Measurements from ENCODE around the gene CEACAM19.
"Not testable (repeated sequence)": the region's sequence is repeated elsewhere in the genome, so short reads cannot be mapped to it uniquely, and the experiment has no call there.

CEACAM19 gene

DNA sequence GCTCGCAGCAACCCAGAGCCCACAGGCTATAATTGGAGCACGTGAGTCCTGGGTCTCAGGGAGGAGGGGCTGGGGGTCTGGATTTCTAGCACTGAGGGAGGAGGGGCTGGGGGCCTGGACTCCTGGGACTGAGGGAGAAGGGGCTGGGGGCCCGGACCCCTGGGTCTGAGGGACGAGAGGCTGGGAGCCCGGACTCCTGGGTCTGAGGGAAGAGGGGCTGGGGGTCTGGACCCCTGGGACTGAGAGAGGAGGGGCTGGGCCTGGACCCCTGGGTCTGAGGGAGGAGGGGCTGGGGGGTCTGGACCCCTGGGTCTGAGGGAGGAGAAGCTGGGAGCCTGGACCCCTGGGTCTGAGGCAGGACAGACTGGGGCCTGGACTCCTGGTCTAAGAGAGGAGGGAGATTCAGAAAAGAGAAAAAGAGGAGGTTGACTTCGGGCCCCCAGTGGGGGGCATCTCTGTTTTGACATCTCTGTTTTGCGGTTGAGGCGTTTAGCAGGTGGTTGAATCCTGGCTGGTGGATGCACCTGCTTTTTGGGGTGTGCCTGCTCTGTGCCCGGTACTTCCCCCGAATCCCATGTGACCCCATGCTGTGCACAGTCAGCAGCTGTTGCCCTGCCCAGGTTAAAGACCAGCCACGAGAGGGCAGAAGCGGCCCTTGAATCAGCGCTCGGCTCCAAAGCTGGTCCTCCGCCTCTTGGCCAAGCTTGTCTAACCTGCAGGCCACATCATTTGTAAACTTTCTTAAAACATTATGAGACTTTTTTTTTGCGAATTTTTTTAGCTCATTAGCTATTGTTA lies 17.1 kb upstream of the CEACAM19 start:
- peaks cover 100% of the 10 kb centered on the region for H3K36me3 Mint-ChIP-seq (ENCODE audit: low read depth)
- no peak overlapping the region for H3K4me3 Mint-ChIP-seq
- no peaks in the 10 kb centered on the region for H3K27me3 Mint-ChIP-seq
- peak overlapping the region; percentile 48 for H3K27ac Mint-ChIP-seq
- intact Hi-C loops (cut with micrococcal nuclease), result no loop called here
- peaks cover 28% of the 10 kb centered on the region for H3K4me1 Mint-ChIP-seq (ENCODE audit: low read depth)
- H3K9me3 Mint-ChIP-seq, result no peaks in the 10 kb centered on the region

DNA sequence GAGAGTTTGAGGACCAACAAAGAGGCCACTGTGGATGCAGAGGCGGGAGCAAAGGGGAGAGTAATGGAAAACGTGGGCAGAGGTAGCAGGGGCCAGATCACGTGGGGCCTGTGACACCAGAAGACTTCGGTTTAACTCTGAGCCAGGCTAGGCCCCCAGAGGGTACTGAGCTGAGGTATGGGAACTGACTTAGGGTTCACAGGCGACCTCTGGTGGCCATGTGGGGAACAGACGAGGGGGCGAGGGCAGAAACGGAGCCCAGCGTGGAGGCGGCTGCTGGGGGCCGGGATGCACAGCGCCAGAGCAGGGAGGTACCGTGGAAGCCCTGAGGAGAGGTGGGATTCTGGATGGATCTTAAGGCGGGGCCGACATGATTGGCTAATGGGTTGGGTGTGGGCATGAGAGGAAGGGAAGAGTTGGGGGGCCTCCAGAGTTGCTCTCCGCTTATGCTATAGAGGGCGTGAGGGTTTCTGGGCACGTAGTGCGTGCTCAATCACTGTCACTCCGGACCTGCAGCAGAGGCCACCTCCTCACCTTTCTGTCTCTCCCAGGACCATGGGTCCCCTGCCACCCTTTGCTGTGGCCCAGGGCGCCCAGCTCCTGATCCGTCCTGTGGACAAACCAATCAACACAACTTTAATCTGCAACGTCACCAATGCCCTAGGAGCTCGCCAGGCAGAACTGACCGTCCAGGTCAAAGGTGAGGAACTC lies 13.9 kb upstream of the CEACAM19 start:
- no peaks in the 10 kb centered on the region for H3K27me3 Mint-ChIP-seq
- no peaks in the 10 kb centered on the region for H3K9me3 Mint-ChIP-seq
- peaks cover 98% of the 10 kb centered on the region for H3K36me3 Mint-ChIP-seq (ENCODE audit: low read depth)
- intact Hi-C loops (cut with micrococcal nuclease), result loop anchor here (1.0 to 5.0 kb wide), 3 partner anchors 45 to 113 kb away; partner anchors contain the start of gene IGSF23
- H3K27ac Mint-ChIP-seq, result no peak overlapping the region
- H3K4me1 Mint-ChIP-seq (ENCODE audit: low read depth), result peaks cover 28% of the 10 kb centered on the region
- H3K4me3 Mint-ChIP-seq, result no peak overlapping the region

DNA sequence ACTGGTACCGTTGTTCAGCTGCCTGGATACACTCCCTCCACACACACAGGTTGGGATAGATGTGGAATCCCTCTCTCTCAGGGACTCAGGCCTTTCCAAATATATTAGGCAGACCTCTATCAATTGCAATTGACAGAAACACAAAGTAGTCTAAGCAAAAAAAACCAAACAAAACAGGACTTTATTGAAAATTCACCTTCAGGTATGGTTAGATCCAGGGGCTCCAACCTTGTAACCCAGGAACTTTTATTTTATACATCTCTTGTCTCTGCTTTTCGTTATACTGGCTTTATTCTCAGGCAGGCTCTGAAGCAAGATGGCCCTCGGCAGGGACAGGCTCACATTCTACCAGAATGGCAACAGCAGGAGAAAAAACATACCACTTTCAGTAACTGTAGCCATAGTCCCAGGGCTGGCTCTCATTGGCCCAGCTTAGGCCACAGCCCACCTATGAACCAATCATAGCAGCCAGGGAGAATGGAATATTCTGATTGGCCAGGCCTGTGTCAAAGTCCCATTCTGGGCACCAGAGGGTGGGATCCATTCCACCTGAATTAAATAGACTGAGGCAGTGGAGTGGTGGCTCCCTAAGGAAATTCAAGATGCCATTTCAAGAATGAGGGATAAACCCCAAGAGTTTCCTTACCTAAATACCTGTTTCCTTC lies 13.1 kb upstream of the CEACAM19 start:
- Mint-ChIP-seq H3K4me3 (no peak overlapping the region), H3K9me3 (no peaks in the 10 kb centered on the region), H3K27me3 (no peaks in the 10 kb centered on the region), H3K4me1 (ENCODE audit: low read depth) (peaks cover 26% of the 10 kb centered on the region), H3K36me3 (ENCODE audit: low read depth) (peaks cover 98% of the 10 kb centered on the region), H3K27ac (no peak overlapping the region)
- intact Hi-C loops (cut with micrococcal nuclease), result loop anchor here (5.0 kb wide), 1 partner anchor 46 kb away; the partner anchor contains the start of gene IGSF23

DNA sequence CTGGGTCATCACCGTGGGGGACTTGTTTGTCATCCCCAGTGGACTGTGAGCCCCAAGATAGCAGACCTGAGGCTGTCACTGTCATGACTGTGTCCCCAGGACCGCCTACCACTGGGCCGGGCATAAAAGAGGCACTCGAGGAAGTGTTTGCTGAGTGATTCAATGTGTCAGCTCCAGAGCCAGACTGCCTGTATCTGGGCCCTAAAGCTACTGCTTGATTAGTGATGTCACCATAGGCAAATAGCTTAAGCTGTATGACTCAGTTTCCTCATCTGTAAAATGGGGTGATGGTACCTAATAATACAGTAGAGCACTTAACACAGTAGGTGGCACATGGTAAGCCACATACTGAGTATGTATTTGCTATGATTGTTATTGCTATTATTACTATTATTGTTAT lies 11.2 kb upstream of the CEACAM19 start:
- Mint-ChIP-seq H3K27me3 (no peaks in the 10 kb centered on the region), H3K4me3 (no peak overlapping the region), H3K36me3 (ENCODE audit: low read depth) (peaks cover 85% of the 10 kb centered on the region), H3K4me1 (ENCODE audit: low read depth) (peaks cover 10% of the 10 kb centered on the region), H3K27ac (no peak overlapping the region), H3K9me3 (no peaks in the 10 kb centered on the region)
- intact Hi-C loops (cut with micrococcal nuclease), result no loop called here

DNA sequence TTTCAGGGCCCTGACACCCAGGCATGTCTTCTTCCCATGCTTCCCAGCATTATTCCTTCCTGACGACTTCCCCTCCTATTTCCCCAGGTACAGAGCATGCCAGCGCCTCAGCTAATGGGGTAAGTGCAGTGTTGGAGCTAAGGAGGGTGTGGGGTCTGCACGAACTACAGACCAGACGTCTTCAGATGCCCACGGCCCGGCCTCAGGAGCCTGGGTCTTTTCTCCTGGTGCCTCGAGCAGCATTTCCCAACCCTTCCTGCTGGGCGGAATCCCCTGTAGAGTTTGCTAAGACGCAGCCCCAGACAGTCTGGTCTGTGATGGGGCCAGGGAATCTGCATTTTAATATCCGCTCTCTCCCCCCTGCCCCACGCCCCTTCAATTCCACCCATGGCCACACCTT lies 10.1 kb upstream of the CEACAM19 start:
- intact Hi-C loops (cut with micrococcal nuclease), result no loop called here
- Mint-ChIP-seq H3K36me3 (ENCODE audit: low read depth) (peaks cover 74% of the 10 kb centered on the region), H3K4me1 (ENCODE audit: low read depth) (peaks cover 10% of the 10 kb centered on the region), H3K4me3 (no peak overlapping the region), H3K27ac (no peak overlapping the region), H3K9me3 (no peaks in the 10 kb centered on the region), H3K27me3 (no peaks in the 10 kb centered on the region)

DNA sequence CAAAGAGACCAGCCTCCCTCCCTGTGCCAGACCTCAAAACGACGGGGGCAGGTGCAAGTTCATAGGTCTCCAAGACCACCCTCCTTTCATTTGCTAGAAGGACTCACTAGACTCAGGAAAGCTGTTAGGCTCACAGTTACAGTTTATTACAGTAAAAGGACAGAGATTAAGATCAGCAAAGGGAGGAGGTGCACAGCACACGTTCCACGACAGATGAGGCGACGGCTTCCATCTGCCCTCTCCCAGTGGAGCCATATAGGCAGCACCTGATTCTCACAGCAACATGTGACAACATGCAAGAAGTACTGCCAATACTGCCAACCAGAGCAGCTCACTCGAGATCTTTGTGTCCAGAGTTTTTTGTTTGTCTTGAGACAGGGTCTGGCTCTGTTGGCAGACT lies 9.4 kb upstream of the CEACAM19 start:
- peaks cover 67% of the 10 kb centered on the region for H3K36me3 Mint-ChIP-seq (ENCODE audit: low read depth)
- H3K4me3 Mint-ChIP-seq, result no peak overlapping the region
- H3K9me3 Mint-ChIP-seq, result no peaks in the 10 kb centered on the region
- H3K27me3 Mint-ChIP-seq, result no peaks in the 10 kb centered on the region
- no peak overlapping the region for H3K27ac Mint-ChIP-seq
- H3K4me1 Mint-ChIP-seq (ENCODE audit: low read depth), result peaks cover 8% of the 10 kb centered on the region
- intact Hi-C loops (cut with micrococcal nuclease), result no loop called here

DNA sequence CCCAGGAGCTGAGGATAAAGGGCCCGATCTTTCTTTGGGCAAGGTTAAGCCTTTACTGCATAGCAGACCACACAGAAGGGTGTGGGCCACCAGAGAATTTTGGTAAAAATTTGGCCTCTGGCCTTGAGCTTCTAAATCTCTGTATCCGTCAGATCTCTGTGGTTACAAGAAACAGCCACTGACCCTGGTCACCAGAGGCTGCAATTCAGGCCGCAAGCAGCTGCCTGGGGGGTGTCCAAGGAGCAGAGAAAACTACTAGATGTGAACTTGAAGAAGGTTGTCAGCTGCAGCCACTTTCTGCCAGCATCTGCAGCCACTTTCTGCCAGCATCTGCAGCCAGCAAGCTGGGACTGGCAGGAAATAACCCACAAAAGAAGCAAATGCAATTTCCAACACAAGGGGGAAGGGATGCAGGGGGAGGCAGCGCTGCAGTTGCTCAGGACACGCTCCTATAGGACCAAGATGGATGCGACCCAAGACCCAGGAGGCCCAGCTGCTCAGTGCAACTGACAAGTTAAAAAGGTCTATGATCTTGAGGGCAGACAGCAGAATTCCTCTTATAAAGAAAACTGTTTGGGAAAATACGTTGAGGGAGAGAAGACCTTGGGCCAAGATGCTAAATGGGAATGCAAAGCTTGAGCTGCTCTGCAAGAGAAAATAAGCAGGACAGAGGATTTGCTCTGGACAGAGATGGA lies 8.4 kb upstream of the CEACAM19 start:
- H3K9me3 Mint-ChIP-seq, result no peaks in the 10 kb centered on the region
- H3K27ac Mint-ChIP-seq, result no peak overlapping the region
- no peak overlapping the region for H3K4me3 Mint-ChIP-seq
- H3K27me3 Mint-ChIP-seq, result no peaks in the 10 kb centered on the region
- H3K4me1 Mint-ChIP-seq (ENCODE audit: low read depth), result no peaks in the 10 kb centered on the region
- intact Hi-C loops (cut with micrococcal nuclease), result no loop called here
- H3K36me3 Mint-ChIP-seq (ENCODE audit: low read depth), result peaks cover 58% of the 10 kb centered on the region

DNA sequence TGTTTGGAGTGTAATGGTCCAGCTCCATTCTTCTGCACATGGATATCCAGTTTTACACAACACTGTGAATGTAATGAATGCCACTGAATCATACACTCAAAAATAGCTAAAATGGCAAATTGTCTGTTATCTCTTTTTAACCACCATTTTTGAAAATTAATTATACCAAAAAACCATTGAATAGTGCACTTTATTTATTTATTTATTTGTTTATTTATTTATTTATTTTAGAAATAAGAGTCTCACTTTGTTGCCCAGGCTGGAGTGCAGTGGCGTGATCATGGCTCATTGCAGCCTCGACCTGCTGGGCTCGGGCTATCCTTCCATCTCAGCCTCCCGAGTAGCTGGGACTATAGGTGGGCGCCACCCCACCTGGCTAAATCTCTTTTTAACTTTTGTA lies 7.3 kb upstream of the CEACAM19 start:
- intact Hi-C loops (cut with micrococcal nuclease), result no loop called here
- H3K4me3 Mint-ChIP-seq, result no peak overlapping the region
- H3K9me3 Mint-ChIP-seq, result no peaks in the 10 kb centered on the region
- no peak overlapping the region for H3K27ac Mint-ChIP-seq
- H3K27me3 Mint-ChIP-seq, result no peaks in the 10 kb centered on the region
- peaks cover 46% of the 10 kb centered on the region for H3K36me3 Mint-ChIP-seq (ENCODE audit: low read depth)
- H3K4me1 Mint-ChIP-seq (ENCODE audit: low read depth), result no peaks in the 10 kb centered on the region

DNA sequence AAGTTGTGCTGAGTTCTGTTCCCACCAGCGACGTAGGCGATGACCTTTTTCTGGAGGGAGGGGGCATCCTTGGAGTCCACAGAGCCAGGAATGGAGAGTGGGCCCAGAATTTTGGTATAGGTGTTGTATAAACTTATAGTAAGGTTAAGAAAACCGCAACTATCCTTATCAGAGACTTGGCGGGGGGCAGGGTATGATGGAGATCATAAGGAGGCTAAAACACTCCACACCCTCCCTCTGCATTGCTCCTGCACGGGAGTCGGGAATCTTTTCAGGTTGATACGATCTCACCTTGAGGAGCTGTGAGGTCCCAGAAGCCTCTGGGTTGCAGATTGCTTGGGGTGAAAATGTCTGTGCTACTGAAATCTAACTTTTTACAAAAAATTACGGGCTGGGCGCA lies 6.3 kb upstream of the CEACAM19 start:
- H3K9me3 Mint-ChIP-seq, result no peaks in the 10 kb centered on the region
- H3K36me3 Mint-ChIP-seq (ENCODE audit: low read depth), result peaks cover 37% of the 10 kb centered on the region
- no peaks in the 10 kb centered on the region for H3K27me3 Mint-ChIP-seq
- H3K4me1 Mint-ChIP-seq (ENCODE audit: low read depth), result no peaks in the 10 kb centered on the region
- intact Hi-C loops (cut with micrococcal nuclease), result no loop called here
- no peak overlapping the region for H3K27ac Mint-ChIP-seq
- H3K4me3 Mint-ChIP-seq, result no peak overlapping the region

DNA sequence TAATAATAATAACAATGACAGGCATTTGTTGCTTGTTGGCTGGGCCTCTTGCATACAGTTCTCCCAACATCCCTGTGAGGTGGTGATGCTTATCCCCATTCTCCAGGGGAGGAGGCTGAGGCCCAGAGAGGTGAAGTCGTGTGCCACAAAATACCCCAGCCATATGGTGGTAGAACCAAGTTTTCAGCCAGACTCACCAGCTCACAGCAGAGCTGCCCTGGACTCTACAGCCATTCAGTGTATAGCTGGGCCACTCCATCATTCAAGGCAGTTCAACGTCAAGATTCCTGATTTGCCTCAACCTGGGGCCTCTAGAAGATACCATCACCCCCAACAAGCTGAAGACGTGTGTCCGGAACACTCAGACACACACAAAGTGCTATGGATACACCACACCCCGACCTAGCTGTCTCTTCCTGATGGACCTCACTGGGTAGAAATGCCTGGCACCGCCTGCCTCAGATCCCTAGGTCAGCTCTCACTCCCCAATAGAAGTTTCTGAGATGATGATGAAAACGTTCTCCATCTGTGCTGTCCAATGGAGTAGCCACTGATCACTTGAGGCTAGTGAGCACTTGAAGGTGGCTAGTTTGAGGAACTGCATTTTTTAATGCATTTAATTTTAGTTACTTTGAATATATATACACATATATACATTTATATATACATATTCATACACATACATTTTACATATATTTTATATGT lies 4.3 kb upstream of the CEACAM19 start:
- Mint-ChIP-seq H3K4me3 (no peak overlapping the region), H3K27ac (no peak overlapping the region), H3K27me3 (peaks cover 2% of the 10 kb centered on the region), H3K9me3 (no peaks in the 10 kb centered on the region), H3K4me1 (ENCODE audit: low read depth) (no peaks in the 10 kb centered on the region), H3K36me3 (ENCODE audit: low read depth) (peaks cover 19% of the 10 kb centered on the region)
- intact Hi-C loops (cut with micrococcal nuclease), result no loop called here

DNA sequence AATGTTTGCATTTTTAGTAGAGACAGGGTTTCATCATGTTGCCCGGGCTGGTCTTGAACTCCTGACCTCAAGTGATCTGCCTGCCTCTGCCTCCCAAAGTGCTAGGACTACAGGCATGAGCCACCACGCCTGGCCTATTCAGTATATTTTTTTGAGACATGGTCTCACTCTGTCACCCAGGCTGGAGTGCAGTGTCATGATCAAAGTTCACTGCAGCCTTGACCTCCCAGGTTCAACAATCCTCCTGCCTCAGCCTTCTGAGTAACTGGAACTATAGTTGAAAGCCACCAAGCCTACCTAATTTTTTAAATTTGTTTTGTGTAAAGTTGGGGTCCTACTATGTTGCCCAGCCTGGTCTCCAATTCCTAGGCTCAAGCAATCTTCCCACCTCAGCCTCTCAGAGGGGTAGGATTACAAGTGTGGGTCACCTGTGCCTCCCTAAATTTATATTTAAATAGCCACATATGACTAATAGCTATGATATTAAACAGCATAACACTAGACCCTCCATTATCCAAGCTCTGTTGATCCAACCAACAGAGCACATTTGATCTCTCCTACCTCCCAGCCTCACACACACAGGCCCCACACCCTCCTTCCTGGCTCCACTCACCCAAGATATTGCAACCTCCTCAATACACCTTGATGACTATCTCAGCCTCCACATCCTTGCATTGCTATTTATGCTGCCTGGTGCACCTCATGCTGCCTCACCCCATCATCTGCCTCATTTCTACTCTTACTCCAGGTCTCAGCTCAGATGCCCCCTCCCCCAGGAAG lies 2.1 kb upstream of the CEACAM19 start:
- Mint-ChIP-seq H3K27ac (no peak overlapping the region), H3K36me3 (ENCODE audit: low read depth) (no peaks in the 10 kb centered on the region), H3K4me3 (no peak overlapping the region)

DNA sequence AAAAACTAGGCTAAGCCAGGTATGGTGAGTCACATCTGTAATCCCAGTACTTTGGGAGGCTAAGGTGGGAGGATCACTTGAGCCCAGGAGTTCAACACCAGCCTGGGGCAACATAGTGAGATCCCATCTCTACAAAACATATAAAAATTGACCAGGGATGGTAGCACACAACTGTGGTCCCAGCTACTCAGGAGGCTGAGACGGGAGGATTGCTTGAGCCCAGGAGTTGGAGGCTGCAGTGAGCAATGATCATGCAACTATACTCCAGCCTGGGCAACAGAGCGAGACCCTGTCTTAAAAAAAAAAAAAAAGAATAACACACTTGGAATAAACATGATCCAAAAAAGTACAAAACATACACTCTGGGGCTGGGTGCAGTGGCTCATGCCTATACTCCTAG lies 1.3 kb upstream of the CEACAM19 start:
- H3K27ac Mint-ChIP-seq; intact Hi-C loops (cut with micrococcal nuclease): not testable (repeated sequence)

More for the DNA sequence above, 2.1 kb upstream of the CEACAM19 start:
- no peaks in the 10 kb centered on the region for H3K4me1 Mint-ChIP-seq (ENCODE audit: low read depth)
- no peaks in the 10 kb centered on the region for H3K9me3 Mint-ChIP-seq
- peaks cover 2% of the 10 kb centered on the region for H3K27me3 Mint-ChIP-seq
- intact Hi-C loops (cut with micrococcal nuclease), result no loop called here

DNA sequence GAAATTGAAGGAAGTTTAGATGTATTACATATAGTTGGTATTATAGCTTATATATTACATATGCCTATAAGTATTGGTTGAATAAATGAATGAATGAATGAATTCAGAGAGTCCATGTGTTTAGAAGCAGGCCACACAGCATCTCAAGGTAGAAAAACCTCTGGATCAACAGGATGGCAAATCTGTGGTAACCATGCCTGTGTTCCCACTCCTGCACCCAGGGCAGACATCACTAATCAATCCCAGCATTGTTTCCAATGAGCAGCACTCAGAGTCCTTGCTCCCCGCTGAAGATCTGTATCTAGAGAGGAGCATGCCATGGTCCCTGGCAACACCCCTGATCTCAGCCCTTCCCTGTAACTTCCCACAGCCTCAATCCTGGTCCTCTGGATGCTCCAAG lies 944 bp downstream of the CEACAM19 start:
- intact Hi-C loops (cut with micrococcal nuclease), result no loop called here
- no peak overlapping the region for H3K4me3 Mint-ChIP-seq
- H3K36me3 Mint-ChIP-seq (ENCODE audit: low read depth), result no peaks in the 10 kb centered on the region
- no peak overlapping the region for H3K27ac Mint-ChIP-seq
- H3K27me3 Mint-ChIP-seq, result peaks cover 3% of the 10 kb centered on the region
- H3K9me3 Mint-ChIP-seq, result no peaks in the 10 kb centered on the region
- peaks cover 4% of the 10 kb centered on the region for H3K4me1 Mint-ChIP-seq (ENCODE audit: low read depth)

More for the DNA sequence above, 1.3 kb upstream of the CEACAM19 start:
- H3K9me3 Mint-ChIP-seq; H3K27me3 Mint-ChIP-seq; H3K4me3 Mint-ChIP-seq; H3K36me3 Mint-ChIP-seq (ENCODE audit: low read depth); H3K4me1 Mint-ChIP-seq (ENCODE audit: low read depth): not testable (repeated sequence)

Measured in dendritic cell treated with granulocyte-macrophage colony-stimulating factor and Interleukin-4, amounts not matched to agents 40 ng/mL and 50 ng/mL, for 4 days (primary cell).